NT2/D1 (cell line): ENCODE measurements around the gene VPS45.

Source experiments
- SUZ12 ChIP-seq: IDR thresholded peaks from 2 replicates; pipeline ENCODE4 v1.6.1; 2011; ENCODE audit not compliant: insufficient read length, insufficient read depth; ENCODE audit errors: extremely low read depth
- YY1 ChIP-seq: IDR thresholded peaks from 2 replicates; pipeline ENCODE4 v1.6.1; 2011; ENCODE audit not compliant: insufficient read length, insufficient read depth
- ZNF274 ChIP-seq: IDR thresholded peaks from 2 replicates; pipeline ENCODE4 v1.6.1; 2011; ENCODE audit warnings: mild to moderate bottlenecking, low read depth, low read length

GRCh38 chr1:150066328-150066727, 1.2 kb upstream of the VPS45 start:
- TF ChIP-seq ZNF274 = no peak
- no peak for TF ChIP-seq YY1
- no peak for TF ChIP-seq SUZ12
